Mucosa of gallbladder (tissue), 1 donor: ENCODE measurements around the gene PTPRD. TPM values are rescaled to one million over a fixed set of nuclear protein-coding genes. Genes with fewer than 3 reads are reported as not detected.
A peak's percentile ranks its signal among the peaks of the same experiment; 100 is the strongest.

Experiments
- DNase-seq: peaks from one replicate; pipeline ENCODE4 v3.0.0-alpha.2; 2020; ENCODE audit warnings: low spot score
- total RNA-seq: library from RNA; stranded (reverse); gene quantifications from one replicate; pipeline ENCODE4 v1.2.1, GENCODE V29; 2021
- donor health status: DM: no; HTN: no; CAD: no.

Gene PTPRD
- total RNA-seq, 1 donor from 2014 or later, result 35.9 TPM

DNA sequence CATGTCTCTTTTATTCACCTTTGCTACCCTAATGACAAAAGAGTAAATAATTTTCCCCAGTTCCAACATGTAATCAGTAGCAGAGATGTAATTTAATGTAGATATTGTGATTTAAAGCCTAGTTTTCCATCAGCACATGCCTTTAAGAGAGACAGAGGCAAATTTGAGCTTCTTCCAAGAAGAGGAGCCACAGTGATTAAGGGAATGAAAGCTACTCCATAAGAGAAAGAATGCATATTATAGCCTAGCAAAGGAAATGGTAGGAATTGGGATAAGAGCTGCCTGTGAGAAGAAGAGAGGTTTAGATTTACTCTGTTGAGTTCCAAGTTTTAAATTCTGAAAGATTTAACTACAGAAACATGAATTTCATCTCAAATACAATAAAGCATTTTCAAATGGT, 2222.2 kb downstream of the PTPRD start:
- DNase-seq, result no peak

DNA sequence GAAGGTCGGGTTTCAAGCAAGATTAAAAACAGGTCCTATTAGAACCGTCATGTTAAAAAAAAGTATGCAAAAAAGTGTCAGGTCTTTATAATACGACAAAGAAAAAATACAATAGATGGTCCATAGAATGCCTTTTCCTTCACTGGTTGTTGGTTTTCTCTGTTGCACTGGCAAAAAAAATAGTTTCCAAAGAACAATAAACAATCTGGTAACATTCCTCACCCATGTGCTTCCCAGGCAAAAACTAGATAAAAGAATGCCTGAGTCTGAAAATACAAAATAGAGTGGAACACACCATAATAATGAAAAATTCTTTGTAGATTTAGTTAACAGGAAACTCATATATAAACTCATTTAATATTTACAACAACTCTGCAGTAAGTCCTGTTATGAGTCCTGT, 2223.3 kb downstream of the PTPRD start:
- DNase-seq, result no peak

DNA sequence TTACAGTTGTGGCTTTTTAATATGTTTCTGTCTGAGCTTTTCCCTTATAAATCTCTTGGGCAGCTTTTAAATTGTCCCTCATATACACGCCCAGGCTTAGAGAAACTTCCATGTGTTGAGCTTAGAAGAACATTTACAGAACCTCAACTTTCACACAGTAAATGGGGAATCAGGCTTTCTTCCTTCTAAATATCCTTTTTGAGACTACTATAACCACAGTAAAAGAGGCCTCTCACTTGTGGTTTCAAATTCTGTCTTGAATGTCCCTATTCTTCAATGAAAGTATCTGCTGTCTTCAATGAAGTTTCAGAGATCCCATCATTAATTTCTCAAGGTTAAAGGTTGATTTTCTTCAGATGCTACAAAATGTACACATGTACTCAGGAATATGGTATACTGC, 2224.7 kb downstream of the PTPRD start:
- DNase-seq, result no peak

DNA sequence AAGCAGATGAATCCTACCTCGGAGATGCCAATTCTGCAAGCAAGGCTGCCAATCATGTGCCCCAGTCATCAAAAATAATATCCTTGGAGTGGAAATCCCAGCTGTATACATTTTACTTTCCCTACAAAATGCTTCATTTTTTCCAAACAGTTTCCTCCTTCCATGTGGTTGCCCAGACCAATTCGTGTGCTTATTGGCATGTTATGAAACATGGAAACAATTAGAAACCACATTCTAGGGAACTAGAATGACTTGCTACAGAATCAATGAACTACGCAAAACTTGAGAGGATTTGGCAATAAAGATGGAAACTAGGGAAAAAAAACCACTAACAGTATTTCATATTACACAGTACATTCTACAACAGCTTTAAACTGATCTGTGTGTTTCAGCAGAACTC, 2228.7 kb downstream of the PTPRD start:
- no peak for DNase-seq

DNA sequence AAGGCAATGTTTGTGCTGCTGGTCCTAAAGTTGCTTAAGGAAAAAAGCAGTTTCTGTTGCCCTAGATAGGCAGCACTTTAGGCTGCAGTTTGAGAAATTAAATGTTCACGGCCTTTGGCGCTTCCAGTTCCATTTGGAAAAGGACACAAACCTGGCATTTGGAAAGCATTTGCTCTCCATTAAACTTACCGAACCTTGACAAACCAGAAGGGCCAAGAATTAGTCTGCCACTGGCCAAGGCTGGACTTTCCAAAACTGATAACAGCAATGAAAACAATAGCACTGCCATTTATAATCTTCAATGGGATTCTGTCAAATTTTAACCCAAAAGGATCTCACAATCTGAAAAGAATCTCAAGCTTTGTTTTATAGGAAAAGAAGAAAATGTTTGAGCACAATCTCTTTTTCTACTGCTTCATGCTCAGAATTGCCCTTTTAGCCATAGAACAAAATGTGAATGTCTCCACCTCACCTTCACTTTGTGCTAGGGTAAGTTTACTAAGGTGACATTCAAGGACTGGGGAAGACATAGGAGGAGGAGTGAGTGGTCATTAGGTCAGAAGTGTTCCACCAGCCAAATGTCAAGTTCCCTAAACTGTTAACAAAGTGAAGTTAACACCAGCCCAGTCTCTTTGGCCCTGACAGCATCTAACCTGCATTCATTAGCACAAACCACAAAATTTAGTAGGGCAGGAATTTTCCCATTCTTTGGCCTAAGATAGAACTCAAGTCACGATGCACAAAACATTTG, 2229.8 kb downstream of the PTPRD start:
- DNase-seq, result no peak

DNA sequence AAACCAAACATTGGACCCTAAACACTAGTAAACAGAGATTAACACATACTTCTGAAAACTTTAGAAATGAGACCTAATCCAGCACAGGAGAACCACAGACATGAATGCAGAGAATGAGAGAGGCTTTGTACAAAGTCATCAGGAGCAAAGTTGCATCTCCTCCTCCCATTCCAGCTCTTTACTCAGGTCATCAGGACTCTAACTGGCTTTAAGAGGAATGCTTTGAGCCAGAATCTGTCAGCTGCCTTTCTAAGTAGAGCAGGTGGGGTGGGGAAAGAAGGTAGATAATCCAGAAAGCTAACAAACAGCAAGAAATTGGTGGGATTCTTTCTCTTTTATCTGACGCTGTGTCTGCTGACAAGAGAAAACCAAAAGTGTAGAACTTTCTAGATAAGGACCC, 2230.5 kb downstream of the PTPRD start:
- DNase-seq, result no peak

DNA sequence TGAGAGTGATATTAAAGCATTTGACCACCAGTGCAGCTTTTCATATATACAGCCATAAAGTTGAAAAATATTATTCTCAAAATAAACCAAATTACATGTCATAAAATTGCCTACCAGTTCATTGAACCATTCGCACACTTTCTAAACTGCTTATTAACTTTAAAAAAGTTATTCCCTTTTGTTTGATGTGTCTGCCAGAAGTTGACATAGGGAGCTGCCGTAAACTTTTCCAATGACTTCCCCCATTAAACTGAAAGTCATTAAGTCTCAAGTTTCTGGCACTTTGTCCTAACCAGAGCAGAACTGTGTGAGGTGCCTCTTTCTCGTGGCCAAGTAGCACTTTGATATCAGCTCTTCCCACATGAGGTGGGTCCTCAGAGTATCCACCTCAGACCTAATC, 2231.2 kb downstream of the PTPRD start:
- no peak for DNase-seq

DNA sequence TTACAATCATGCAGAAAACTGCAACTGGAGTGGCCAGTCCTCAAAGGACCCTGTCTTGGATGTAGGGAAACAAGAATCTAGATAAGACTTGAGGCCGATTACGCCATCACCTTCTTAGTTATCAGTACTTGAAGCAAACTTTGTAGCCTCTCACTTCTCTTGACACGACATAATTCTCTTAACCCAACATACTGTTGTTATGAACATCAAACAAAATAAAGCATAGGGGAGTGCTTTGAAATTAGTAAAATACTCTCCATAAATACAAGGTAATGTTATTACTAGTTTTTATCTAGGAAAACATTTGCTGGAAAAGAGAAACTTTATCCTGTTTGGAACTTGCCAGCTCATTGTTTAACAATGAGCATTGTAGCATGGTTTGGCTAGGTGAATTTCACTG, 2238.3 kb downstream of the PTPRD start:
- no peak for DNase-seq

DNA sequence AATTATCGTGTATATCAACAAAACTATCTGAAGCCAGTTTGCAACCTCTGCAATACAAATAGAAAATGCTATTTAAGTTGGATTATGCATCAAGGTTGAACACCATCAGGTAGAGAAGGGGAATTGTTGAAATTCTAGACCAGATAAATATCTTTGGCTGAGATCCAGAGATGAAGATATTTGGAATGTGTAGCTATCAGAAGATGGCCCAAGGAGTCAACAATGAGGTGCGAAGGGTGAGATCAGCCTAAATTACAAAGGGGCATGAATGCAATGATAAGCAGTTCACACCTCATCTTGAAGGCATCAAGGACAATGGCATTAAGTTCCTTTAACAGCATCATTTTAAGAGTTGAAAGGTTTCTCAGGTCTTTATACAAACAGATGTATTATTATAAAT, 2241.1 kb downstream of the PTPRD start:
- no peak for DNase-seq

DNA sequence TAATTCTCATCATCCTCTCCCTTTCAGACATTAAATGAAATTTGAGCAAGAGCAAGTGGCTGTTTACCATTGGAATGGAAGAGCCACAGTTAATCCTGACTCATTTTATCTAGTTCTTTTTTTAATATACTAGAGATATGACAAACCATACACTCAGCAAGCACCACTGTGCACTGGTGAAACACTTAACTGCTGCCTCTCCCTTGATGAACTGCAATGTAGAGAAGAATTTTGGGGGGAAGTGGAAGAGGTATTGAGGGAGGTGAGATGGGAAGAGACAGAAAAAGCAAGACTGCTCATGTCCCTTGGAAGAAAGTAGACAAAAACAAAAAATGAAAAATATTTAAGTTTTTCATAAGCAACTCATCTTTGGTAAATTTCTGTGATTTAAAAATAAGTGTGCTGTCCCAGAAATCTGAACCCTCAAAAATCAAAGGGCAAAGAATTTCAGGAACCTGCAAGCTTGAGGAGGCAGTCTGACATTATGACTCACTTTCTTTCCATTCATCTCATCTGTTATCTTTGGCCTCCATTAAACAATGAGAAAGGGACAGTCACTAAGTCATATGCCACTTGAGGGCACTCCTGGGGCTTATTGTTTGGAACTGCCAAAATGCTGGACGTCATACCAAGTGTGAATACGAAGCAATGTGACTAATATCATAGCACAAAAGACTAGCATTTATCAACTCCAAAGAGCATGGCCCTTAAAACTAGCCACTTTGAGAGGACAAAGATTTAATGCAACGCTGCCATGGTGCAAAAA, 2246.5 kb downstream of the PTPRD start:
- peak; percentile 15 for DNase-seq

DNA sequence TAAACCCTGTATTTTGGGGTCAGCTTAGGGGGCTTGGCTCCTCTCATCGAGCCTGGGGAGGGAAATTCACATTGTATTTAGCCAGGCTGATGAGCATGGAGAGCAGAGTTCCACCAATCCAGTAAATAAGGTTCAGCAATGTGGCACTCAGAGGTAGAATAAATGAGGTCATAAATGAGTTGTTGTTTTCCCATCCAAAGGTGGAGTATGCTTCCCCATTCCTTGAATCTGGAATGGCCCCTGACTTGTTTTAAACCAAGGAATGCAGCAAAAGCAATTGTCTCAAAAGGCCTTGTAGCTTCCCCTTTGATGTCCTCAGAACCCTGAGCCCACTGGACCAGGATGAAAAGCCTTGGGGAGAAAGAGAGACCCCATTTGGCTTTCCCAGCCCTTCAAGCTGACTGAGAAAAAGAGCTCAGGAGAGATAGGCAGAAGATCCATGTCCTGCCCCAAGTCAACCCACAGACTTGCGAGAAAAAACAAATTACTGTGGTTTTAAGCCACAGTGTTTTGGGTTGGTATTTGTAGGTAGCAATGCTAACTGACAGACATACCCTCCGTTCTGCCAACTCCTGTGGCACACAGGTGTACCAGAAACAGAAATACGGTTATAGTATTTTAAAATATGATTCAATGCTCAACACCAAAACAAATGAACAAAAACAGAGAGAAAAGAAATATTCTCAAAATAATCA, 2247.2 kb downstream of the PTPRD start:
- DNase-seq, result no peak

DNA sequence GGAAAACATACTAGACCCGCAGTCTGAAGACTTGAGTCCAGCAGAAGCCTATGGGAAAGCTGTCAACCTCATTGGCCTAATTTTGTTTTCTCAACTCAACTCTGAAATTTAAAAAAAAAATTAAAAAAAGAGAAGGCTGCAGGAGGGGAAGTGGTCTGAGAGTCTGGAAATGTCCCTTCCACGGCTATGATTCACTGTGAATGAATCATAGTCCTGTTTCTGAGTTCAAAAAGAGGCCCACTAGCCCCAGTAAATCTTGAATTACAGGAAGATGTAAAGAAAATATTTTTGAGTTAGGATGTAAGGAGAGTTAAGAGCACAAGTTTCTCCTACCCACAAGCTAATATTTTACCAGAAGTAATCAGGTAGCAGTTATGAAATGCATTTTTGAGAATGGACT, 2247.8 kb downstream of the PTPRD start:
- DNase-seq, result no peak

DNA sequence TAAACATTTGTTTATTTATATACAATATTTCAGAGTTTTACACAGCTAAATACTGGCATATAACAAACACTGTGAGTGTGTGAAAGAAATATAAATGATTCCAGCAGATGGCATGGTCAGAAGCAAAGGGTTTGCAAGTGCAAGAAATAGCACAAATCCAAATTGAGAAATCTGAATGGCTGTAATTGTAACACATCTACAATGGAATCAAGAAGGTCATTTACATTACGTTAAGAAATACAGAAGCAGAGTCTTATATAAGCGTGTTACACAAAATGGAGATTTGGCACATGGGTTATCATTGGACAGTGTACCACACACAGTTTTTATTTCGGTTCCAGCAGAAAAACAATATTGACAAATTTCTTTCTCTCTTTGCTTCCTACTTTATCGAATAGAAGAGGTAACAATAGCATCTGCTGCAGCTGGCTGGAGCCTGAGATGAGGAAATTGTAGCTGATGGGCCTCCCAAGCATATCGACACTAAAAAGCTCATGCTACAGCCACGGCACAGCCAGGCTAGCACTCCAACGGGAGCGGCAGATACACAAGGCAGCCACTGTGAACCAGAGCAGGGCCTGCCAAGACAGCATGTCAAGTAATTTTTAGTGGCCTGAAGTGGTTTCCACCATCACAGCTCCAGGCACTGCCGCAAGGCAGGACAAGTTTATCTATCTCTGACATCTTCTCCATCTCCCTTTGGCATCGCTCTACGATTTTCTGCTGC, 2248.6 kb downstream of the PTPRD start:
- DNase-seq, result no peak

DNA sequence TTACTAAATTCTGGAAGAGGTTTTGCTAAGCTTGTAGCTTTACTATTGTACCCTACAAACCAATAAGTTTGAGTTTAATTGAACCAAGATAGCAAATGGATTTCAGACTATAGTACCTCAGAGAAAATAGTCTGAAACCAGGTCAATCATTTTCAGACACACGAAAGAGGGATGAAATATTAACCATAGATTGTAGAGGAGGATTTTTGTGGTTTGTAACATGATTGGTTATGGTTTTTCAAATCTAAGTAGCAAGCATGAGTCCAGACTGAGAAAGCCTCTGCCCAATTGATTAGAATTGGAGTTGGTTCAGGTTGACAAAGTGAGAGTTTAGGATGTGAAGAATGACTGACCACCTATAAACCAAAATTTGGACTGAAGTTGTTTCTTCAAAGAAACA, 2250.6 kb downstream of the PTPRD start:
- no peak for DNase-seq

DNA sequence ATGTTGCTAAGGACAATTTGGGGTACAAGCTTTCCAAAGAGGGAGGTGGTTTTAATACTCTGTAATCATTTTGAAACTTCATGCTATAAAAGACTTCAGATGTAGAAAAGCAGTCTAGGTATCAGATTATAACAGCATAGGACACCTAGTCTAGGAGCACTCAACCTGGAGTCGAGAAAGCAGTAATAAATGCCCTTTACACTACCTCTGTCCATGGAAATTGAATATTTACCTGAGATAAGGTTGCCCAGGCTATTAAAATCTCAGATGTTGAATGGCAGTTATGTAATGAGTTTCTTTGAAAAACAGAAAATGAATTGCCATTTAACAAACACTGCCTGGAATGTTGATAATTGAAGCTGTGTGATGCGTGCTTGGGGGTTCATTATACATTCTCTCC, 2251.4 kb downstream of the PTPRD start:
- DNase-seq, result no peak

DNA sequence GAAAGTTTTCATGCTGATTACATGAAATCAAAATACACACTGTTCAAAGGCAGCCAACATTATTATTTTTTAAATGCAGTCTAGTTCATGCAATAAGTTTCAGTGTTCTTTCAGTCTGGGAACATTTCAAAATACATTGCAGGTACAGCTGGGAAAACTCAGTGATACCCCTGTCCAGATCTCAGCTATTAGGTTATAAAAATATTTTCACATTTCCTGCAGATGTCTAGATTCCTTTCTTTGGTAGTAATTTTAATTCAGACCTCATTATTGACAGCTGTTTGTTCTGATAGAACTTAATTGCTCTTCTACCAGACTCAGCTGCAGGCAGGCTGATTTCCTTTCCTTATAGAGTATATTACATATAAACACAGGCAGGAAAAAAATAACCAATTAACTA, 2256.4 kb downstream of the PTPRD start:
- DNase-seq, result no peak

DNA sequence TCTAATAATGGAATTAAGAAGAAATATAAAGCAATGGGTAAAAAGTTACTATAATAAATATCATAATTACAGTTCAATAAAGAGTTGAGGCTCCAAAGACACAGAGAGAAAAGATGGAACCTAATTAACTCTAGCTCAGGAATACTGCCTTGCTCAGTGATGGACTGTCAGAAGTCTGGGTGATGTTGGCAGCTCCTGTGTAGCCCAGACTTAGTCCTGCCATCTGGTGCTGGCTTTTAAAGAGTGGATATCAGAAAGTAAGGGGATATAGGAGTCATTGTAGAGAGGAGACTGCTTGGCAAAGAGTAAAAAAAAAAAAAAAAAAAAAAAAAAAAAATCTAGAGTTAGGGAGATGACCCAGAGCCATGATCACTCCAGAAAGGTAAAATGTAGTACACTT, 2261.4 kb downstream of the PTPRD start:
- DNase-seq, result no peak

DNA sequence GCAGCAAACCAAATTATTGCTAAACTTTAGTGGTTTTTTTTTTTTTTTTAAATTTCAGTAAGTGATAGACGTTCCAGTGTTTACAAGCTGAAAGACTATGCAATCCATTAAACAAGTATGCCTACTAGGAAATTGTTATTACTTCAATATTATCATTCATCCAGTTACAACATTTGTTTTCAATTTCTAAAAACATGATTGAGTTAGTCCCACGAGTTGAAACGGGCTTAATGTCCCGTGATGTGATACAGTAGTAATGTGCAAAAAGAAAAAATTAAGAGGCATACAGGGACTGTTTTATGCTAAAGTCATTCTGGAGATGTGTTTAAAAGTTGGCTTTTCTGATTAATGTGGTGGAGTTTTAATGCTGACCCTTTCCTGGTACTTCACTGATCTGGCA, 2262.9 kb downstream of the PTPRD start:
- no peak for DNase-seq

DNA sequence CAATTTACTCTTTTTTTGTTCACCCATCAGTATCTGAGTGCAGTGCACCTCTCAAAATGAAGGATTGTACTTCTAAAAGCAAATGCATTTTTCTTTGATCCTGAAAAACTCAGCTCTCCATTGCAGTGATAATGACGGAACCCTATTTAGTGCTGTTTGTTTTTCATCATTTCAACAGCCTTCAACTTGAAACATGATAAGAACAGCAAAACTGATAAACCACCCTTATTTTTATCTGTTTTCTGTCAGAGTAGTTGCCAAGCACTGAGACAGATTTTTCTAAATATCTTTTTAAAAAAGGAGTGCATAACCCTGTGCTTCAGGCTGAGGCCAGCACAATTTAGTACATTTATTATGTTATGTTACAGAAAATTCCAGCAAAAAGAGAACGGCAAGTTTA, 2263.4 kb downstream of the PTPRD start:
- DNase-seq, result no peak

DNA sequence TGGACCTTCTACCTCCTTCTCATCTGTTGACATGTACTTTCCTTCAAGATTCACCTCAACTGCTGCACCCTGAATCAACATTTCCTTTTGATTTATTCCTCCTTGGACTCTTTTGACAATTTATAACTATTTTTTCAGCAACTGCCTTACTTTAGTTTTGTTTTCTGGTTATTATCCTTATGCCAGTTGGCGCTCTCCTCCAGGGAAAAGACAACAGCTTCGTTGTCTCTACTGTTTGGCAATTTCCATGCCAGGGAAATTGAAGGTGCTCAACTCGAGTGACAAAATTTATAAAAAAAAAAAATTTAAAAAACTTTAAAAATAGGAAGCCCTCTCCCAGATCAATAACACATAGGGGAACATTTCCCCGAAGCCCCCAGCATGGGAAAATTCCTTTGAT, 2264.0 kb downstream of the PTPRD start:
- no peak for DNase-seq

DNA sequence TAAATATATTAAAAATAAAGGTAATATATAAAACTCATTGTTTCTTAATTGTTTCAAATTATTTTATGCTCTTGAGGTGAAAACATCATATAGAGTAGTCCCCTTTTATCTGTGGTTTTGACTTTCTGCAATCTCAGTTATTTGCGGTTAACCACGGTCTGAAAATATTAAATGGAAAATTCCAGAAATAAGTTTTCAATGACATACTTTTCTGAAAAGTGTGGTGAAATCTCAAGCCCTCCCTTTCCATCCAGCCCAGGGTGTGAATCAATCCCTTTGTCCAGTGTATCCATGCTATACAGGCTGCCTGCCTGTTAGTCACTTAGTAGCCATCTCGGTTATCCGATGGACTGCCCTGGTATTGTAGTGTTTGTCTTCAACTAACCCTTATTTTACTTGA, 2266.5 kb downstream of the PTPRD start:
- no peak for DNase-seq
